GM21515 (cell line): Measurements from ENCODE around the gene NAALADL2.

ENCODE experiments used
- ATAC-seq: cut with Tn5 transposase; IDR thresholded peaks from one replicate; pipeline ENCODE4 v1.9.1; 2021; ENCODE audit not compliant: unreplicated experiment

NAALADL2 gene

DNA sequence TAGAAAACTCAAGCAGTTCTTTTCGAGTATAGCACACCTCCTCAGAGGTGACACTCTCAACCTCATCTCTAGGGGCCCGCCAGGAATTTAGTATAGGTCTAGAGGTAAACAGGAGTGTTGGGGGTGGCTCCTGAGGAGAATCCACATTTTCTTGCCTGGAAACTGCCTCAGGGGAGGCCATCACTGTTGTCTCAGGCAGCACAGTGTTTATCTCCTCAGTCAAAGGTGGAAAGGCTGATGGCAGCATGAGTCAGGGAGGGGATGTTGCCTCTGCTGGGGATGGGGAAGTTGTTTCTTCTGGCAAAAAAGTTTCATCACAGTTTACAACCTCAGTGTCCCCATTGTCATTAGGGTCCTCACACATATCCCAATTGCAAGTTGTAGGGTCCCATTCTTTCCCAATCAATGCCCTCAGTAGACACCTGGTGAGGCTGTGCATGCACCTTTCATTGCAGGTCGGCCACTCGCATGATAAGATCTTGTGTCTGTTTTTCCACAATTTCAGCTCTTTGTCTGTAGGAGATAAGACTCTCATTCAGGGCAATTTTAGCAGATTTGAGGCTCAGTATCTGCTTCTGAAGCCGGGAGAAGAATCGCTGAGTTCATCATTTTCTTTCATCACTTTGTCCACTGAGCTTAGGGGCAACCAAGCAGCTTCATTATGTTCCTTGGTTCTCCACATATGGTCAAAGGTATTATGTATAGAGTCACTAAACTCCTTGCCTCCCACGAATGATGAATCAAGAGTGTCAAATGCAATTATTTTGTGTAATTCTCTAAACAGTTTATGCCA is 25.8 kb downstream of the NAALADL2 start:
- ATAC-seq: no peak

DNA sequence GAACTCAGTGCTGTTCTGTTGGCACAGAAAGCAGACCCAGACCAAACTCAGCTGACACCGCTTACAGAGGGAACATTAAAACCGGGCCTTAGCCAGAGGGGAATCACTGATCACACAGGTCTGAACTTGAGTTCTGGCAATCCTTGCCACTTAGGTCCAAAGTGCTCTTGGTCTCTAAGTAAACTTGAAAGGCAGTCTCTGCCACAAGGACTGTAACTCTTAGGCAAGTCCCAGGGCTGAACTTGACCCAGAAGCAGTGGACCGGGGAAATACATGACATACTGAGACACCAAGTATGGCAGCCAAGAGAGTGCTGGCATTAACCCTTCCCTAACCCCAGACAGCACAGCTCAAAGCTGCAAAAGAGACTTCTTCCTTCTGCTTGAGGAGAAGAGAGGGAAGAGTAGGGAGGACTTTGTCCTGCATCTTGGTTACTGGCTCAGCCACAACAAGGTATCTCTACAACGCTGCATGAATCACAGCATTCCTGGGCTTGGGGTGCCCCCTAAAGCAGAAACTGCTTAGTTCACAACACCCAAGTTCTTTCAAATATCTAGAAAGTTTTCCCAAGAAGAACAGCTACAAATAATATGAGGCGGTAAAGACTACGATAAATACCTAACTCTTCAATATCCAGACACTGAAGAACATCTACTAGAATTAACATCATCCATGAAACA is 32.5 kb downstream of the NAALADL2 start:
- no peak for ATAC-seq

DNA sequence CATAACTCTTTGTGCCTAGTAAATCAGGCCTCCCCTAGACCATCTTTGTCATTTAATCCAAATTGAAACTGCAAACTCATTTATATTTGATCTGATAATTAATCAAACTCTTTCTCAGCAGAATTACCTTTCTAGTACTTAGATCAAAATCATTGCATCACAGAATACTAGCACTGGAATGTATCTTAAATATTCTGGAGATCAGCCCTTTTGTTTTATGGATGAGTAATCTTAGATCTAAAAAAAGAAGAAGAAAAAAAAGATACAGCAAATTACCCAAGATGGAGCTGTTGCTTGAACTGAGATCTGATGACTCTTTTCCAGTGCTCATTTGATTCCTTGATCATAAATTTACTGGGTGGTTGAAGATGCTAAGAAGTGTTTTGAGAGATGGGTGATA is 47.9 kb downstream of the NAALADL2 start:
- ATAC-seq: no peak

DNA sequence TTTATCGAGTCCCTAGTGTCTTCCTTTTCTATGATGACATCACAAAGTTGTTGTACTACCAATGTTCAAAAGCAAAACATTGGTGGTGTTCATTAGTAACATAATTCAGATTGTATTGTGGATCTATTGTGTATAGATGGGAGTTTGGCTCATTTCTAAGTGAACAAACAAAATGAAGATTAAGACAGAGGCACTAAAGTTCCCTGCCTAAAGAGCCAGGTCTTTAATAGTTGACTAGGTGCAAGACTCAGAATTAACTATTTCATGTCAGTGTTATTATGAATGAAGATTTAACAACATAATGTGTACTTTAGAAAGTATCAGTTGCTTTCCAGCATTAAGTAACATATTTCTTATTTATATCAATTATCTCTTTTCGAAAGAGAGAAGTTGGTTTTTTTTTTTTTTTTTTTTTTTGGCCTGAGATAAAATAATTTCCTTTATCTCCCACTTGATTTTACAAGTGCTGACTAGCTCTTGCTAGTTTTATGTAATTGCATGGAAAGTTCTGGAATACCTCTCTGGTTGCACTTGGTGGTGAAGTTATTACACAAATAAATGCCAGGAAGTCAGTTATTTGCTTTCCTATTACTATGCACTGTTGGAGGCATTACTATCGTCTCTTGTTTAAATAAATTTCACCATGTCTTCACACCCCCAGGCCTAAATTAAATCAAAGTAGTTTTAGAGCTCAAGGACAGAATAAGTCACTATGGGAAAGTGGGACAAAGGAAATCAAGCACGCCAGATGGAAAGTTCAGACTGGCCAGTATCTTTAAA is 48.7 kb downstream of the NAALADL2 start:
- no peak for ATAC-seq

DNA sequence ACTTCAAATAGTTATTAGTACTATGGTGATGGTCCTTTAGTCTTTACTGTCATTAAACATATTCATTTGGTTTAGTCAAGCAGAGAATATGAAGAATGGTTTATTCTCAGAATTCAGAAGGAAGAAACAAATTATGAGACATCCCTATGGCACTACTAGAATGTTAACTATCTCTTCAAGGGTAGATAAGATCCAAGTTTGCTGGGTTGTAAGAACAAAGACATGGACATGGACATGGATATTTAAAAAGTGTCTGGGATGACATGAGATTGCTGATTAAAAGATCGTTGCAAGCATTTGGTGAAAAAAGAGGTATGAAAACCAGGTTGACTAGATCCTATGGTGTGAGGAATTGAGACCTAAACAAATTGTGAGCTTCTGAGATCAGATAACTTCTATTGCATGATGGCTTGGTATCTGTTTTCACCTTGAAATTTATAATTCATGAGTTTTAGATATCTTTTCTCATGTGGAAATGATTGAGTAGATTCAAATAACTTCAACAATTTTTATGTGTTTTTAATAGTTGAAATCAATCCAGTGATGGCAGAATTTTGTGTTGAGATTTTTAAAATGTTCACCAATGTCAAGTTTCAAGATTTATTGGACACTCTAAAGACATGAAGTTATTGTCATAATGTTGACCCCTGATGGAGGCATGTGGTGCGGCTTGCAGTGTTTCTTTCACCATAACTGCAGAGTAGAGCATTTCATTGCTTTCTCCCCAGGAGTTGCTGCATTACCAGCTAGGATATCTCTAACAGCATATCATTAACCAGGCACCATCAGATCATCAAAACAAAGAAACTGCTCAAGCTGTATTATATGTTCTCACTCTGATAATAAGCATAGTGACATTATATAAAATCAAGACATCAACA is 72.6 kb downstream of the NAALADL2 start:
- no peak for ATAC-seq

DNA sequence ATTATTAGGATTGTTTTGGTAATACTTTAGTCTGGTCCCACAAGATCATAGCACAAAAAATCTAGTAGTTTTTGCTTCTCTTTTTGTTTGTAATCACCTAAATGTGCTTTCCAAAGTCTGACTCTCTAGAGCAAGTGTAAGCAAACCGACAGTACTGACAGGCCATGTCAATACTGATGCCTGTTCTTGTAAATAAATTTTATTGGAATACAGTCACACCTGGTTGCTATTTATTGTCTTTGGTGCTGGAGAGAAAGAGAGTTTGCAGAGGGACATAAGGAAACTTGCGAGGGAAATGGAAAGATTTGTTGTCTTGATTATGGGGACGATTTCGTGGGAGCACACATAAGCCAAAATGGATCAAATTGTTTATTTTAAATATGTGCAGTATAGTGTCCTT is 77.5 kb downstream of the NAALADL2 start:
- no peak for ATAC-seq

DNA sequence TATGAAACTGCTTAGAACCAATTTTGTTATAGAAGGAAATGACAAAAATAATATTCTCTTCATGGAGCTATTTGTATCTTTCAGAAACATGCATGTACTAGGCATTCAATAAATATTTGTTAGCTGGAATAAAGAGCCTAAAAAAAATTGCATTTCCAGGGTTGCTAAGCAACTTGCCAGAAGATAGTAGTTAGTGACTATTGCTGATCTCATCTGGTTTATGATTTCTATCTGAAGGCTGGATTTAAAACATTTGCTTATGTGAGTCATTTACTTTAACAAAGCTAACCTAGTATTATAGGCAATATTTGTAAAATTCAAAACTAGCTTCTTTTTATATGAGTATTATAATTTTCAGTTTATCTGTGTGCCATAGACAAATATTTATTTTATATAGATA is 78.3 kb downstream of the NAALADL2 start:
- no peak for ATAC-seq

DNA sequence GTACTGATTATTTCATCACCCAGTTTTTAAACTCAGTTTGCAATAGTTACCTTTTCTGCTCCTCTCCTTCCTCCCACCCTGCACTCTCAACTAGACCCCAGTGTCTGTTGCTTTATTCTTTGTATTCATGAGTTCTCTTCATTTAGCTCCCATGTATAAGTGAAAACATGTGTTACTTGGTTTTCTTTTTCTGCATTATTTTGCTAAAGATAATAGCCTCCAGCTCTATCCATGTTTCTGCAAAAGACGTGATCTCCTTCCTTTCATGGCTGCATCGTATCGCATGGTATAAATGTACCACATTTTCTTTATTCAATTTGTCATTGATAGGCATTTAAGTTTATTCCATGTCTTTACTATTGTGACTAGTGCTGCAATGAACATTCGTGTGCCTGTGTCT is 79.0 kb downstream of the NAALADL2 start:
- no peak for ATAC-seq

DNA sequence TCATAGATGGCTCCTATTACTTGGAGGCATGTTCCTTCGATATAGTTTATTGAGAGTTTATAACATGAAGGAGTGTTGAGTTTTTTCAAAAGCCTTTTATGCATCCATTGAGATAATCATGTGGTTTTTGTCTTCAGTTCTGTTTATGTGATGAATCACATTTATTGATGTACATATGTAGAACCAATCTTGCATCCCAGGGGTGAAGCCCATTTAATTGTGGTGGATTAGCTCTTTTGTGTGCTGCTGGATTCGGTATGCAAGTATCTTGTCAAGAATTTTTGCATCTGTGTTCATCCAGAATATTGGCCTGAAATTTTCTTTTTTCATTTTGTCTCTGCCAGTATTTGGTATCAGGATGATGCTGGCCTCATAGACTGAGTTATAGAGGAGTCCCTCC is 81.0 kb downstream of the NAALADL2 start:
- ATAC-seq: no peak

DNA sequence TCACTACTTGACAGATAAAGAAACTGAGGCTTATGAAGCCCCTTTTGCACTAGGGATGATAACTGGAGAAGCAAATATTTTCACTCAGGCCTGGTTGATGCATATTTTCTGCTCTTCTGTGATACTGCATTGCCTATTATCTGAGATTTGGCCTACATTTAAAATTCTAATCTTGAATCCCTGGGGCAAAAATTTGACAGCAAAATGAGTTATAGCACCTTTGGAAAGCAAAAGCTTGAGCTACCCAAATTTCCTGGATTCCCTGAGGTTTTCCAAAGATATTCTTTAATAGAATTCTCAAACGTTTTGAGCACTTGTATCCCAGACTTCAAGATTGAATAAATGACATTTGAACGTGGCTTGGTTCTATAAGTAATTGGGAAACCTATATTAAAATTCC is 86.1 kb downstream of the NAALADL2 start:
- ATAC-seq: no peak

DNA sequence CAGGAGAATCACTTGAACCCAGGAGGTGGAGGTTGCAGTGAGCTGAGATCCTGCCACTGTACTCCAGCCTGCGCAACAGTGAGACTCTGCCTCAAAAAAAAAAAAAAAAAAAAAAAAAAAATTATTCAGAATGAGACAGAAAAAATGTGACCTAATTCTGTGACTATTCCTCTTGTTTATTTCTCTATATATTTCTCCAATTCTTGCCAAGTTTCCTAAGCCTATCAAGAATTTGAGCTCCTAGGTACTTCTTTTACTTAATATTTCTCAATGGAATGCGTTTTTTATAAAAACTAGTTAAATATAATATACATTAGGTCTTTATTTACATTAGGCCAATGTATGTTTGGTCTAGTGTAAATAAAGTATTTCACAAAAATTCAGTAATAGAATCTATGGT is 86.8 kb downstream of the NAALADL2 start:
- no peak for ATAC-seq

DNA sequence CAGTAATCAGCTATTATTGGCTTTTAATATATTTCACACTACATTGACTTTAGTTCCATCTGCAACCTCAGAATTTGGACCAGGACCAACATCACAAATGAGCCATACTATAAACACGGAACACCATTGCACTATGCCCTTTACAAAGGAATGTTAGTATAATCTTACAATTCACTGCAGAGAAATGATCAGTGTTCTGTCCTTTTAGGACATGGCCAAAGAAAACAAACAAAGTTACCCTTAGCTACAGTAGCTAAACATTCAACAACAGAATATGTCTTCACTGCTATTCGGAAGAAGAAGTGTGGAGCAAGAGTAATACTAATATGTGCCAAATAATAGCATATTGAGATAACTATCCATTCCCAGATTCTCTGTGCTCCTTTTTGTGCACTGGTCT is 90.4 kb downstream of the NAALADL2 start:
- ATAC-seq: no peak

DNA sequence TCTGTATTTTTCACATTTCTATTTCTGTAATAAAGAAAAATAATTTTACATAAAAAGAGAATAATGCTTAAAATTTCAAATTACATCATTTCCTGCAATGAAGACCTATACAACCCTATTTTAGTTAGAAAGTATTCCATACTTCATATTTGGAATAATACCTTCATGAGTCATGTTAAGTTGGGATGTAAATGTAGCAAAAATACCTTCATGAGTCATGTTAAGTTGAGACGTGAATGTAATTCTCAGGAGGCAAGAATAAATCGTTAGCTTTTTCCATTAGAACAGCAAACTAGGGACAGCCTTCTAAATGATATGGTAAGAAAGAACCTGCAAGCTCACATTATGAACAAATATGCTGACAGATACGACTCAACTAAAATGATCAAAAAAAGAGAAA is 91.9 kb downstream of the NAALADL2 start:
- no peak for ATAC-seq

DNA sequence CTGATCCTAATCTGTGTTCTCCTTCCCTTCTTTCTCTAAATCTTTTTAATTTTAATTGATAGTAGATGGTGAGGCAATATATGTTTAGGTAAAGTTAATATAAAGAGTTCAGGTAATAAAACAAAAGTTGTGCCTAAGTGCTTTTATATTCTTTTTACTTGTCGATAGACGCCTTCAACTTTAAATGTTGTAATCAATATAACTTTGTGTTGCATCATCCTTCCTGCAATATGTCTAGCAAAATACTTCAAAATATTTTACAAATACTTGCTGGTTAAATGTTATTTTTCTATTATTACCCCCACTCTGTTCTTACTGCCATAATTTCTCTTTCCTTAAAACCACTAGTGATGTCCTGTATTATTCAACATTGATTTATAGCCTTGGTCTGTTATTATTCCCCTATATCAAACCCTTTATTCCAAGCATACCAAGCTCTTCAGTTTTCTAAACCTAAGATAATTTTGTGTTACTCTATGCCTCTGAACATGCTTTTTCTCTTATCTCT is 92.4 kb downstream of the NAALADL2 start:
- no peak for ATAC-seq

DNA sequence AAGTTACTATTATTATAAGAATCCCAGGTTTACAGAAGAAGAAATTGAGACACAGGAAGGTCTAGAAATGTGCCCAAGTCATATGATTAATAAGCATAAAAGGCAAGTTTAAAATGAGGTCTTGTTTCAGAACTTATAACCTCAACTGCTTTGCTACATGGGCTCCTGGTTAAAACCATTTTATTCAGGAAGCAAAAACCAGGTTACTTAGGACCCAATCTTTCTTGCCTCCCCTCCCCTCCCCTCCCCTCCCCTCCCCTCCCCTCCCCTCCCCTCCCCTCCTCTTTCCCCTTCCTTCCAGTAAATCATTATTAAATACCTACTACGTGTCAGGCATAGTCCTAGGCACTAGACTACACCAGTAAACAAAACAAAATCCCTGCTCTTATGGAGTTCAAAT is 93.9 kb downstream of the NAALADL2 start:
- ATAC-seq: no peak

DNA sequence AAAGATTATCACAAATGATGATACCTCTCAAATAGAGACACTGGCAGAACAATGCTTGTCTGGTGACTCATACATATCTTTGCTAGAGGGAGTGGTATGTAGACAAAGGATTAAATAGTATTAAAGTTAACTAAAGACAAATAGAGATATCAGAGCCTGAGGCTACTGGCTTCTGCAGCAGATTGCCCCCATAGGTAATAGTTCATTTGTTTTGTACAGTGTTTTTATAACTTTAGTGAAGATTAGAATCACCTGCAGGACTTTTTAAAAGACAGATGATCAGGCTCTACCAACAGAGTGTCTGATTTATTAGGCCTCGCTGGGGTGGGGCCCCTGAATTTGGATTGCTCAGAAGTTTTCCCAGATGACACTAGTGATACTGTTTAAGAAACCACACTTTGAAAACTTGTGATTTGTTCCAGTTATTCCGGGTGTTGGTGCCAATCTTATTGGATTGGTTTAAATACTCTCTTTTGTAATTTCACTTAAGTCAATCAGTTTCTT is 96.4 kb downstream of the NAALADL2 start:
- ATAC-seq: no peak

DNA sequence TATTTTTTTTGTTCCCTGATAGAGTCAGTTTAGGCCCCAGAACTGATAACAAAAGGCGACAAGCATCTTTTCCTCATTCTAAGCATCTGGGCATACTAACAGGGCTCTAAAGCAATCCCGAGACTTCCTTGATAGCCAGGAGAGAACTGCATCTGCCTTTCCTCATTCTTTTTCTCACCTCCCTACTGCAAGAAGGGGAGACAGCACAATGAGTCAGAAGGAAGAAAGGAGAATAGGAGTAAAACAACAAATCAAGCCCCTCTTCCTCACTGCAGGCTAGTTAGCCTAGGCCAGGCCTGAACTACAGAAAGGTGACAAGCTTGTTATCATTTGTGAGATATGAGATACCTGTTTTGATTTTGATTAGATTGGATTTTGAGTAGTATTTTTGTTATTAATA is 97.9 kb downstream of the NAALADL2 start:
- no peak for ATAC-seq

DNA sequence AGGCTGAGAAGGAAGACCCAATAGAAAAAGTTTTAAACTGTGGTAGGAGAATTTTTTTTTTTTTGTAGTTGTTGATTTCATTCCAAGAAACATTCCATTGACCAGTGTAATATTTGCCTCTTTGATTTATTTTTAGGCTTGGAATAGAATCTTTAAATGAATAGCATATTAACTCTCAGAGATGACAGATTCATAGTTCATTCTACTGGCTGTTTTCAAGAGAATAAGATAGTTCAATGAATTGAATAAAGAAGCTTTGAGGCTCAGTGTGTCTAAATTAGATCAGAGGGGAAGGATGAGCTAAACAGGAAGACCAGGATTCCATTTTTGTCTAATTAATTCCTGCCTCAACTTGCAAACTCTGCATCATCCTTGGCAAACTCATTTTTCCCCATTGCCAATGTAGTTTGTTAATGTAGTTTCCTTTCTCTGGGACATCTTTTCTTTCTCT is 98.4 kb downstream of the NAALADL2 start:
- no peak for ATAC-seq

DNA sequence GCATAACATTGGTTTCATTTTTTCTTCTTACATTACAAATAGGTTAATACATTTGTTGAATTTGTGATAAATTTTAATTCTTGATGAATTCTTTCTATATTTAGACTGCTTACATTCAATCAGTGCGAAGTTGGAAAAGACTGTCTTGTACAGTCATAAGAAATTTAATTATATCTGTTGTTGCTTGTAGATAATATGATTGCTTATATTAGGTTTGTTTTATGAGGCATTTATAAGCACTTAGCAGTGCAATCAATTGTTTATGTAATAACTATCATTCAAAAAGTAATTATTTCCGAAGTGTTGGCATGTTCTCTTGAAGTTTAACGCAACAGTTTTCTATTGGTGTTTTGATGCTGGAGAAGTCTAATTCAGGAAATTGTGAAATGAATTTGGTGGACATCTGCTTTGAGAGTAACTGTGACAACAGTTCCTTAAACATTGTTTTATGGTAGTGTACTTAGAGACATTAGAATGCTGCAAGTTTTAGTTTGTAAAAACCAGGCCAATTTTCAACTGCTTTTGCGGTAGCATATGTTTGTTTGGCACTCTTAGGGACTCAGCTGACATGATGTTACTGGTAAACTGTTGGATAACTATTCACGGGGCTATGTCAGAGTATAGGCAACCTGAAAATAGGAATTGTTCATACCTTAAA is 99.7 kb downstream of the NAALADL2 start:
- no peak for ATAC-seq

DNA sequence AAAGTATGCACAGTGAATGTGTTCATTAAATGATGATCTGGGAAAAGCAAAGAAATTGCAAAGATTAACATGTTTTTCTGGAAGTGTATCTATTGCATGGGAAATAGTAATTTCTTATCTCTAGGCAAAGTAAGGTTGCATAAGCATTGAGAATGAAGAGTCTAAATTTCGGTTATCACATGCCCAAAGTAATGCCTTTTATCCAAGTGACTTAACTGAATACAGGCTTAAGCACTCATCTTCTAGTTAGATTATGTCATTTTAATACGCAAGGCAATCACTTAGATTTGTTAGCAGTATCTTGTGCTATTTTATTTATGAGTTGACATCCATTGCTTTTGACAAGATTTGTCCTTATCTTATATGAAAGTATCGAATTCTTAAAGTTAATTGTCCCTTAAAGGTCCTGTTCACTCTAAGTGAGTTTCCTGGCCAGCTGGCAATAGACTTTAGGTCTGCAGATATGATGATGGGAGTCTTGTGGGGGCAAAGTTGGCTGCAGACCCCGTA is 100.5 kb downstream of the NAALADL2 start:
- ATAC-seq: no peak
